HG03565 (cell line): ENCODE results near the gene ABHD8.
A peak's percentile ranks its signal among the peaks of the same experiment; 100 is the strongest.
"Not testable (repeated sequence)": the region's sequence is repeated elsewhere in the genome, so short reads cannot be mapped to it uniquely, and the experiment has no call there.

Source experiments
- ATAC-seq: cut with Tn5 transposase; IDR thresholded peaks from one replicate; pipeline ENCODE4 v1.9.1; 2021; ENCODE audit warnings: mild to moderate bottlenecking, moderate library complexity; ENCODE audit not compliant: unreplicated experiment

The ABHD8 gene

GRCh38 chr19:17302391-17303166 is 646 bp downstream of the ABHD8 start:
- ATAC-seq, result no peak

GRCh38 chr19:17300992-17301619 is 2.1 kb downstream of the ABHD8 start:
- ATAC-seq, result no peak

- ATAC-seq, result no peak
These were observed 6.2 kb downstream of the ABHD8 start for GRCh38 chr19:17296976-17297375.

GRCh38 chr19:17296273-17296672 is 7.0 kb downstream of the ABHD8 start:
- ATAC-seq, result no peak

GRCh38 chr19:17295551-17295950 is 7.7 kb downstream of the ABHD8 start:
- not testable (repeated sequence) for ATAC-seq

- ATAC-seq, result no peak
These were observed 9.0 kb downstream of the ABHD8 start for GRCh38 chr19:17294051-17294891.

- no peak for ATAC-seq
These were observed 9.6 kb downstream of the ABHD8 start for GRCh38 chr19:17293605-17294004.

- ATAC-seq, result no peak
These were observed 10.7 kb downstream of the ABHD8 start for GRCh38 chr19:17292301-17293074.

- ATAC-seq, result no peak
These were observed 13.7 kb downstream of the ABHD8 start for GRCh38 chr19:17289489-17289888.

- no peak for ATAC-seq
These were observed 16.5 kb downstream of the ABHD8 start for GRCh38 chr19:17286752-17287151.

GRCh38 chr19:17286263-17286662 is 17.0 kb downstream of the ABHD8 start:
- ATAC-seq, result no peak

GRCh38 chr19:17285415-17286135 is 17.6 kb downstream of the ABHD8 start:
- ATAC-seq, result no peak

GRCh38 chr19:17283504-17283996 is 19.7 kb downstream of the ABHD8 start:
- ATAC-seq, result no peak

- peak; percentile 71 for ATAC-seq
These were observed 20.6 kb downstream of the ABHD8 start for GRCh38 chr19:17282488-17283125.

- no peak for ATAC-seq
These were observed 21.6 kb downstream of the ABHD8 start, which contains the start of gene ANKLE1 for GRCh38 chr19:17281391-17282304. Gene ANKLE1 (plus strand): TSS chr19:17281901. CDS start chr19:17281921, 20 bp downstream.

- no peak for ATAC-seq
These were observed 23.8 kb downstream of the ABHD8 start for GRCh38 chr19:17279436-17279835.

GRCh38 chr19:17275441-17276175 is 27.6 kb downstream of the ABHD8 start:
- ATAC-seq, result no peak

GRCh38 chr19:17274892-17275291 is 28.3 kb downstream of the ABHD8 start:
- not testable (repeated sequence) for ATAC-seq
